Activated CD8-positive, alpha-beta memory T cell treated with anti-CD3 and anti-CD28 coated beads, Interleukin-2, amount 10 ng/mL, durations not matched to agents 7 days and 5 days (primary cell): ENCODE measurements around the gene MTUS2. TPM values are rescaled to one million over a fixed set of nuclear protein-coding genes. Genes with fewer than 3 reads are reported as not detected.

Experiments used
- ATAC-seq: fragments of 150-1000 bp; cut with Tn5 transposase; one replicate; pipeline ENCODE4 v1.10.0; 2021; ENCODE audit warnings: moderate library complexity
- CTCF ChIA-PET: fragments of 350-600 bp; sonication (Branson Sonifier 250); formaldehyde crosslinking; loops from one replicate; lab custom pipeline; 2021; ENCODE audit warnings: antibody characterized with exemption; lab: Charles Lee
- DNase-seq: peaks from one replicate; pipeline ENCODE4 v3.0.0-alpha.2; 2020
- H3K27ac Mint-ChIP-seq: one replicate; pipeline ENCODE4 v1.8.0; 2021; ENCODE audit warnings: mild to moderate bottlenecking, mixed read lengths
- H3K27me3 Mint-ChIP-seq: one replicate; pipeline ENCODE4 v1.8.0; 2021; ENCODE audit warnings: mixed read lengths
- H3K36me3 Mint-ChIP-seq: one replicate; pipeline ENCODE4 v1.8.0; 2021; ENCODE audit warnings: mild to moderate bottlenecking, mixed read lengths
- H3K4me1 Mint-ChIP-seq: one replicate; pipeline ENCODE4 v1.8.0; 2021; ENCODE audit warnings: mixed read lengths
- H3K4me3 Mint-ChIP-seq: one replicate; pipeline ENCODE4 v1.8.0; 2021; ENCODE audit warnings: mild to moderate bottlenecking, moderate library complexity, mixed read lengths
- H3K9me3 Mint-ChIP-seq: one replicate; pipeline ENCODE4 v1.8.0; 2022; ENCODE audit warnings: low read depth, mixed read lengths
- total RNA-seq, 2 experiments: library from RNA; stranded (reverse); gene quantifications; one replicate each; pipeline ENCODE4 v1.2.3, GENCODE V29; 2021

The MTUS2 gene
- total RNA-seq, 2 experiments from 2014 or later: not detected

DNA sequence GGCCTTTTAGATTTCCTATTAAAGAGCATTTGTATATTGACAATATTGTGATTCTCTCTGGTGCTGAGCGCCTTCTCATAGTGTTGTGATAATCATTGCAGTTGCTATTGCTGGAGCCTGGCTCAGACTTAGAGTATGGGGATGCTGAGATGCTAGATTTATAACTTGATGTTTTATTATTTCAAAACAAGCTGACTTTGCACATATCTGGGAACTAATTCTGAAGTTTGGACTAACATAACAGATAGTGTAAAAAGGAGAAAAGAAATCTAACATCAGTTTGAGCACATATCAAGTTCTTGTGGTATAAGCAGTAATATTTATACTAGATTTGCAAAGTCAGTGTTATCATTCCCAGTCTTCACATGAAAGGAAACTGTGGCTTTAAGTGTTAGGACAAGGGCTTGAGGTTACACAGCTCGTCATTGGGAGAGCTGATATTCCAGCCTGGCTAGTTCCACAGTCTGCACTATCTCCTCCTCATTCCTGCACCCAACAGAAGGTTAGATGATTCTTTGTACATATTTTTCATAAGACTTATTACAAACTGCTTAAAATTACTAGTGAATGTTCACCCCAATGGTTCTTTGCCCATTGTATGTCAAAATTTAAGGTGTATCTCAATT is 279.8 kb downstream of the MTUS2 start:
- H3K27ac Mint-ChIP-seq: no peak overlapping the region

DNA sequence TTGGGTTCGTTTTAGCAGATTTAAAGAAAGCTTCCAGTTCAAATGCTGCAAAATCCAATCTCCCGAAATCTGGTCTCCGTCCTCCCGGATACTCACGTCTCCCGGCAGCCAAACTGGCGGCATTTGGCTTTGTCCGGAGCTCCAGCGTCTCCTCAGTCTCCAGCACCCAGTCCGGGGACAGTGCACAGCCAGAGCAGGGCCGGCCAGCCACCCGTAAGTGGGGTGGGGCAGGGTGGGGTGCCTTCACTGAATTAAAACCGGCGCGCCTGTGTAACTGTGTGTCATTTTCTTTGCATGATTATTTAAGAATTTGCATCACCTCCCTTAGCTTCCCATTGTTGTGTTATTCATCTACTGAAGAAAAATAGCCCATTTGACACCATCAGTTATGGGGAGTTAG is 280.6 kb downstream of the MTUS2 start:
- CTCF ChIA-PET: no interaction called here
- H3K9me3 Mint-ChIP-seq: no peaks in the 10 kb centered on the region
- no peak overlapping the region for H3K27ac Mint-ChIP-seq
- no peaks in the 10 kb centered on the region for H3K27me3 Mint-ChIP-seq
- ATAC-seq (no peak), DNase-seq (no peak)
- H3K4me1 Mint-ChIP-seq: no peaks in the 10 kb centered on the region
- H3K36me3 Mint-ChIP-seq: no peaks in the 10 kb centered on the region
- H3K4me3 Mint-ChIP-seq: no peak overlapping the region

More for the DNA sequence above, 279.8 kb downstream of the MTUS2 start:
- H3K4me3 Mint-ChIP-seq: no peak overlapping the region
- no peaks in the 10 kb centered on the region for H3K4me1 Mint-ChIP-seq
- ATAC-seq (no peak), DNase-seq (no peak)
- no peaks in the 10 kb centered on the region for H3K9me3 Mint-ChIP-seq
- no peaks in the 10 kb centered on the region for H3K36me3 Mint-ChIP-seq
- CTCF ChIA-PET: no interaction called here
- H3K27me3 Mint-ChIP-seq: no peaks in the 10 kb centered on the region

DNA sequence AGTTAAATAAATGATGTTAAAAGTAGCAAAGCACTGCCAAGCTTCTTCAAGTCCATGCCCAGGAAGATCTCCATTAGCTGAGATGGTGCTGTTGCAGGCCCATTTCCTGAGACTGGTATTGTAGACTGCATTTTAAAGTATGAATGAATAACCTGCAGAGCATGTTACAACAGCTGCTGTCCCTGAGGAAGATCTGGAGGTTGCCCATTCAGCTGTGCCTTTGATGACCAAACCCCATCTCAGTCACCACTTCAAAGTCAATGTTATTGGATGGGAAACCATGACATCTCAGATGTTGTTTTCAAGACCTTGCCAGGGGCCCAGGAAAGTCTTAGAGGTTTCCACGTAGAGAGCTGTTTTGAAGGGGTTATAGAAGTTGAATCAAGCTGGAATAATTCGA is 281.3 kb downstream of the MTUS2 start:
- H3K27me3 Mint-ChIP-seq: no peaks in the 10 kb centered on the region
- no peaks in the 10 kb centered on the region for H3K9me3 Mint-ChIP-seq
- DNase-seq (no peak), ATAC-seq (no peak)
- H3K36me3 Mint-ChIP-seq: no peaks in the 10 kb centered on the region
- no peak overlapping the region for H3K4me3 Mint-ChIP-seq
- CTCF ChIA-PET: no interaction called here
- no peaks in the 10 kb centered on the region for H3K4me1 Mint-ChIP-seq
- H3K27ac Mint-ChIP-seq: no peak overlapping the region

DNA sequence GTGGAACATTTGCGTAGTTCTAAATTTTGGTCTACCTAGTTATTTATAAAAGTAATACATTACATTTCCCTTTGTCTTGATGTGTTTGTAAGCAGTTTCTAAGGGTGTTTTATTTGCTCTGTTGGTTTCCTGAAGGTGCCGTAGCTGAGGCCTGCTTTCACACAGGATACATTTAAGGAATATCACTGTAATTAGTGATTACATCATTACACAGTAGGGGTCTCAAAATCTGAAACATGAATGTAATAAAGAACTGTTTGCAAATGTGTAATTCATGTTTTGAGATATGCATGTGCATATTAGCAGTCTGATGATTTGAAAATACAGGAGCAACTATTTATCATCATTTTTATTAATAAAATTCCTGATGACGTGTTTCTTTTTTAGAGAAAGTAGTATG is 281.8 kb downstream of the MTUS2 start:
- no peaks in the 10 kb centered on the region for H3K4me1 Mint-ChIP-seq
- no peak for DNase-seq
- H3K4me3 Mint-ChIP-seq: no peak overlapping the region
- H3K27ac Mint-ChIP-seq: no peak overlapping the region
- H3K36me3 Mint-ChIP-seq: no peaks in the 10 kb centered on the region
- H3K9me3 Mint-ChIP-seq: no peaks in the 10 kb centered on the region
- no peaks in the 10 kb centered on the region for H3K27me3 Mint-ChIP-seq
- CTCF ChIA-PET: no interaction called here
- ATAC-seq: no peak

DNA sequence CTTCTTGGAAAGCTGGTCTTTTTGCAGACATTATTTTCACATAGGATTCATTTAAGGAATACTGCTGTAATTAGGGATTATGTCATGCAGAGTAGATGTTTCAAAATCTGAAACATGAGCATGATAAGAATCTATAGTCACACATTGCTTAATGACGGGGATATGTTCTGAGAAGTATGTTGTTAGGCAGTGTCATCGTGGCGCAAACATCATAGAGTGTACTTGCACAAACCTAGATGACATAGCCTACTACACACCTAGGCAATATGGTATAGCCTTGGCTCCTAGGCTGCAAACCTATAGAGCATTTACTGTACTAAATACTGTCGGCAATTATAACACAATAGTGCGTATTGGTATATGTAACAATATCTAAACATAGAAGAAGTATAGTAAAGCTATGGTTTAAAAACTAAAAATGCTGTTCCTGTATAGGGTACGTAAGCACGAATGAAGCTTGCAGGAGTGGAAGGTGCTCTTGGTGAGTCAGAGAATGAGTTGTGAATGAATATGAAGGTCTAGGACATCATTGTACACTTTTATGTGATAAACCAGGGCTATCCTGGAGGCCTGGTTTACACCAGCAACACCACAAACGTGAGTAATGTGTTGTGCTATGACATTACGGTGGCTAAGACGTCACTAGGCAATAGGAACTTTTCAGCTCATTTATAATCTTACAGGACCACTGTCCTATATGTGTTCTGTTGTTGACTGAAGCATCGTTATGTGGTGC is 283.1 kb downstream of the MTUS2 start:
- Mint-ChIP-seq H3K27me3 (no peaks in the 10 kb centered on the region), H3K4me3 (no peak overlapping the region), H3K9me3 (no peaks in the 10 kb centered on the region), H3K4me1 (no peaks in the 10 kb centered on the region), H3K27ac (no peak overlapping the region), H3K36me3 (no peaks in the 10 kb centered on the region)
- CTCF ChIA-PET: no interaction called here
- DNase-seq: no peak
- no peak for ATAC-seq

GRCh38 chr13:29104461-29104860 is 284.3 kb downstream of the MTUS2 start:
- no peak for DNase-seq
- CTCF ChIA-PET: no interaction called here
- H3K27me3 Mint-ChIP-seq: no peaks in the 10 kb centered on the region
- no peaks in the 10 kb centered on the region for H3K4me1 Mint-ChIP-seq
- ATAC-seq: no peak
- H3K27ac Mint-ChIP-seq: no peak overlapping the region
- no peak overlapping the region for H3K4me3 Mint-ChIP-seq
- H3K9me3 Mint-ChIP-seq: no peaks in the 10 kb centered on the region
- no peaks in the 10 kb centered on the region for H3K36me3 Mint-ChIP-seq

GRCh38 chr13:29105779-29106178 is 285.6 kb downstream of the MTUS2 start:
- no peaks in the 10 kb centered on the region for H3K27me3 Mint-ChIP-seq
- no peak for DNase-seq
- H3K9me3 Mint-ChIP-seq: no peaks in the 10 kb centered on the region
- H3K4me1 Mint-ChIP-seq: no peaks in the 10 kb centered on the region
- H3K36me3 Mint-ChIP-seq: no peaks in the 10 kb centered on the region
- CTCF ChIA-PET: no interaction called here
- H3K4me3 Mint-ChIP-seq: no peak overlapping the region
- ATAC-seq: no peak
- H3K27ac Mint-ChIP-seq: no peak overlapping the region

DNA sequence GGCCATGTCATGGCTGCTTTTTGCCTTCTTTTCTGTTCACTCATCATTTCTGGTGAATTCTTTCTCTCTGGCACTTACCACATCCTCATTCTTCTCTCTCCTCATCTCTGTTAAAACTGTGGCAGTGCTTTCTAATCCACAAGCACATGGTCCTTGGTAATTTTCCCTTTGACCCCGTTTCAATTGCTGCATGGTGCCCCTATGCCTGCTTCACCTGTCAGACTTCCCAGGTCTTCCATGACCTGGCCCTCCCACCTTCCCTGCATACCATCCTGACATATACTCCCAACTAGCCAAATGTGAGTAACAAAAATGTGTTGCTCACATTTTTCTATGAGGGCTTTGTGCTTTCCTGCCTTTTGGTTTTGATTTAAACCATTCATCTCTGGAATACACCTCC is 286.5 kb downstream of the MTUS2 start:
- no peak for ATAC-seq
- CTCF ChIA-PET: no interaction called here
- H3K4me3 Mint-ChIP-seq: no peak overlapping the region
- no peaks in the 10 kb centered on the region for H3K27me3 Mint-ChIP-seq
- H3K9me3 Mint-ChIP-seq: no peaks in the 10 kb centered on the region
- no peaks in the 10 kb centered on the region for H3K4me1 Mint-ChIP-seq
- peak overlapping the region; percentile 1 for H3K27ac Mint-ChIP-seq
- H3K36me3 Mint-ChIP-seq: no peaks in the 10 kb centered on the region
- no peak for DNase-seq

GRCh38 chr13:29108068-29108786 is 288.1 kb downstream of the MTUS2 start:
- Mint-ChIP-seq H3K36me3 (no peaks in the 10 kb centered on the region), H3K27me3 (no peaks in the 10 kb centered on the region), H3K9me3 (no peaks in the 10 kb centered on the region), H3K4me1 (no peaks in the 10 kb centered on the region), H3K4me3 (no peak overlapping the region), H3K27ac (no peak overlapping the region)
- no peak for ATAC-seq
- no peak for DNase-seq
- CTCF ChIA-PET: no interaction called here

DNA sequence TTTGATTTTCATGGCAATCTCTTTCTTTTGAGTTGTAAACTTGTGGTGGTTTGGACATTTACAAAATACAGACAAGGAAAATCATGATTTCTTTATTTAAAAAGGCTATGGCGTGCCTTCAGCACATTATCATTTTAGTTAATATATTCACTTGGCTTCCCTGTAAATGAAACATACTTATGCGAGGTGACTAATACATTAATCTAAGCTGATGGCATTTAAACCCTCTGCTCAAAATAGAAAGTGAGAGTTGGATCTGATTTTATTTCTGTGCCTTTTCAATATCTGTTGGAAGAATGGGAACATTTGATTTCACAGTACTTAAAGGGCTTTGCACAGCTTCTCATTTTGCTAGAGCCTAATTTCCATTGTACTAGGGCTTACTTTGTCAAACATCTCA is 289.8 kb downstream of the MTUS2 start:
- no peaks in the 10 kb centered on the region for H3K9me3 Mint-ChIP-seq
- CTCF ChIA-PET: no interaction called here
- no peaks in the 10 kb centered on the region for H3K4me1 Mint-ChIP-seq
- H3K36me3 Mint-ChIP-seq: no peaks in the 10 kb centered on the region
- no peaks in the 10 kb centered on the region for H3K27me3 Mint-ChIP-seq
- DNase-seq (no peak), ATAC-seq (no peak)
- no peak overlapping the region for H3K27ac Mint-ChIP-seq
- no peak overlapping the region for H3K4me3 Mint-ChIP-seq

- no peaks in the 10 kb centered on the region for H3K36me3 Mint-ChIP-seq
- ATAC-seq (no peak), DNase-seq (no peak)
- no peaks in the 10 kb centered on the region for H3K4me1 Mint-ChIP-seq
- no peak overlapping the region for H3K27ac Mint-ChIP-seq
- no peaks in the 10 kb centered on the region for H3K27me3 Mint-ChIP-seq
- H3K4me3 Mint-ChIP-seq: no peak overlapping the region
- CTCF ChIA-PET: no interaction called here
- H3K9me3 Mint-ChIP-seq: no peaks in the 10 kb centered on the region
Observed at GRCh38 chr13:29111446-29111845, 291.3 kb downstream of the MTUS2 start.

- Mint-ChIP-seq H3K36me3 (no peaks in the 10 kb centered on the region), H3K27ac (no peak overlapping the region), H3K27me3 (no peaks in the 10 kb centered on the region), H3K4me3 (no peak overlapping the region), H3K4me1 (no peaks in the 10 kb centered on the region), H3K9me3 (no peaks in the 10 kb centered on the region)
- DNase-seq (no peak), ATAC-seq (no peak)
- CTCF ChIA-PET: no interaction called here
Observed at GRCh38 chr13:29115842-29116241, 295.7 kb downstream of the MTUS2 start.

- no peaks in the 10 kb centered on the region for H3K4me1 Mint-ChIP-seq
- no peaks in the 10 kb centered on the region for H3K36me3 Mint-ChIP-seq
- no peak overlapping the region for H3K4me3 Mint-ChIP-seq
- H3K27me3 Mint-ChIP-seq: no peaks in the 10 kb centered on the region
- H3K27ac Mint-ChIP-seq: no peak overlapping the region
- DNase-seq (no peak), ATAC-seq (no peak)
- CTCF ChIA-PET: no interaction called here
- no peaks in the 10 kb centered on the region for H3K9me3 Mint-ChIP-seq
Observed at GRCh38 chr13:29117663-29118062, 297.5 kb downstream of the MTUS2 start.

GRCh38 chr13:29118471-29118870 is 298.3 kb downstream of the MTUS2 start:
- Mint-ChIP-seq H3K4me1 (no peaks in the 10 kb centered on the region), H3K4me3 (no peak overlapping the region), H3K27me3 (no peaks in the 10 kb centered on the region), H3K27ac (no peak overlapping the region), H3K9me3 (no peaks in the 10 kb centered on the region), H3K36me3 (no peaks in the 10 kb centered on the region)
- CTCF ChIA-PET: no interaction called here
- DNase-seq: no peak
- ATAC-seq: no peak
